Upper lobe of left lung (tissue), 6 donors: Measurements from ENCODE around the gene KCNJ9. TPM values are rescaled to one million over a fixed set of nuclear protein-coding genes. Genes with fewer than 3 reads are reported as not detected.

Experiments used
- ATAC-seq, 2 donors: fragments of 200-7000 bp; cut with Tn5 transposase; one replicate each; pipeline ENCODE4 v1.9.1; 2022; ENCODE audit warnings: mild to moderate bottlenecking in 2 of 2, moderate library complexity in 2 of 2; ENCODE audit not compliant: low FRiP score in 2 of 2
- DNase-seq, 2 donors: peaks; one replicate each; pipeline ENCODE4 v3.0.0-alpha.2; 2019 to 2020
- H3K27ac ChIP-seq, 4 donors: fragments of 200-600 bp; sonication (generic); one replicate each; pipeline ENCODE4 v1.5.1; 2016 to 2019
- H3K27me3 ChIP-seq, 4 donors: fragments of 200-600 bp; sonication (generic); one replicate each; pipeline ENCODE4 v1.5.1; 2017 to 2019
- H3K36me3 ChIP-seq, 4 donors: fragments of 200-600 bp; sonication (generic); one replicate each; pipeline ENCODE4 v1.5.1; 2016 to 2019
- H3K4me1 ChIP-seq, 4 donors: fragments of 200-600 bp; sonication (generic); one replicate each; pipeline ENCODE4 v1.5.1; 2018 to 2019
- H3K4me3 ChIP-seq, 4 donors: fragments of 200-600 bp; sonication (generic); one replicate each; pipeline ENCODE4 v1.5.1; 2017 to 2019; ENCODE audit warnings: mild to moderate bottlenecking in 2 of 4, moderate library complexity in 1 of 4
- H3K9me3 ChIP-seq, 4 donors: fragments of 200-600 bp; sonication (generic); one replicate each; pipeline ENCODE4 v1.5.1; 2018 to 2019
- EP300 ChIP-seq, 4 donors: sonication (generic); formaldehyde crosslinking; IDR thresholded peaks; one replicate each; pipeline ENCODE4 v1.5.1; 2017; ENCODE audit warnings: antibody characterized with exemption in 4 of 4, control low read depth in 2 of 4
- POLR2A ChIP-seq, 4 donors: fragments of 450-650 bp; IDR thresholded peaks; one replicate each; pipeline ENCODE4 v1.5.1; 2016 to 2017; ENCODE audit warnings: antibody characterized with exemption in 4 of 4, mild to moderate bottlenecking in 2 of 4
- POLR2AphosphoS5 ChIP-seq, 2 donors: sonication (generic); formaldehyde crosslinking; IDR thresholded peaks; one replicate each; pipeline ENCODE4 v1.5.1; 2017; ENCODE audit warnings: antibody characterized with exemption in 2 of 2
- WGBS, 2 donors: methylation state at CpG; one replicate each; pipeline ENCODE4 v1.1.5; 2017 to 2018; 5-methylcytosine and 5-hydroxymethylcytosine counted together
- total RNA-seq, 6 donors: library from RNA; depleted of rRNA in 4 of 6; stranded (reverse); fragments of >200 nt in 4 of 6; gene quantifications; one replicate each; pipeline versions ENCODE4 v1.1.0 to v1.2.1, GENCODE V29; 2016 to 2021
- TF ChIP-seq, protein P1 (sequence below), 6 experiments: fragments of 450-650 bp in 4 of 6; fragments of 200-600 bp in 2 of 6; sonication (generic) in 2 of 6; IDR thresholded peaks; one replicate each; pipeline ENCODE4 v1.5.1; 2016 to 2019; ENCODE audit warnings: antibody characterized with exemption in 6 of 6
- donor health status: DM: no; HTN: no; CAD: no; lungs with moderate emphysema.
- donor health status: DM: no; HTN: yes; CAD: no; lungs with severe emphysema.

The KCNJ9 gene
- total RNA-seq, 6 donors from 2014 or later: not detected

DNA sequence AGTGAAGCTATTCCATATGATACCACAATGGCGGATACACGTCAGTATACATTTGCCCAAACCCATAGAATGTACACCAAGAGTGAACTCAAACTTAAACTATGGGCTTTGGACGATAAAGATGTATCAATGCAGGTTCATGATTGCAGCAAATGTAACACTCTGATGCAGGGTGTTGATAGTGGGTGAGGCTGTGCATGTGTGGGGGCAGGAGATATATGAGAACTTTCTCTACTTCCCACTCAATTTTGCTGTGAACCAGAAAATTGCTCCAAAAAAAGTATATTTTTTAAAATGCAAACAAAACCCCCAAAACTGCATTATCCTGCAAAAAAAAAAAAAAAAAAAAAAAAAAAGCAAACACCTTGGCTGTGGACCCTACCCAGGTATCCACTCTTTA lies 37.6 kb downstream of the KCNJ9 start:
- ATAC-seq: no peak
- WGBS, 2 donors: 57 to 92% methylated on average over 3 of the region's 3 CpGs
- H3K9me3 ChIP-seq: no peaks in the 10 kb centered on the region

DNA sequence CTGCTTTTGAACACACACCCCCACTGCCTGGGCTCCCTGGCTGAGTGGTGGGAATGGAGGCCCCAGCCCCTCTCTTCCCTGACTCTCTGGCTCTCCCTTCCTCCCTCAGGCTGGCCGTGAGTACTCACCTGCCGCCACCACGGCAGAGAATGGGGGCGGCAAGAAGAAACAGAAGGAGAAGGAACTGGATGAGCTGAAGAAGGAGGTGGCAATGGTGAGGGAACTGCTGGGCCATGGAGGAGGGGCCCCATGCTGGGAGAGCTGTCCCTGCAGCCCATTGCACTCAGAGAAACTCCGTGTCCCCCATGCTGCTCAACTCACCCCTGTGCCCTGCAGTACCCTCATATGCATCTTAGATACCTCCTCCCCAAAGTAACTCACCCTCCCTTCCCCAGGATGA lies 39.5 kb downstream of the KCNJ9 start:
- no peak for ATAC-seq
- no peaks in the 10 kb centered on the region for H3K9me3 ChIP-seq
- H3K27ac ChIP-seq: no peak overlapping the region
- TF ChIP-seq EP300 (IDR thresholded peaks at IDR 0.05): no peak
- no peak for TF ChIP-seq POLR2AphosphoS5 (IDR thresholded peaks at IDR 0.05)
- TF ChIP-seq, protein P1, sequence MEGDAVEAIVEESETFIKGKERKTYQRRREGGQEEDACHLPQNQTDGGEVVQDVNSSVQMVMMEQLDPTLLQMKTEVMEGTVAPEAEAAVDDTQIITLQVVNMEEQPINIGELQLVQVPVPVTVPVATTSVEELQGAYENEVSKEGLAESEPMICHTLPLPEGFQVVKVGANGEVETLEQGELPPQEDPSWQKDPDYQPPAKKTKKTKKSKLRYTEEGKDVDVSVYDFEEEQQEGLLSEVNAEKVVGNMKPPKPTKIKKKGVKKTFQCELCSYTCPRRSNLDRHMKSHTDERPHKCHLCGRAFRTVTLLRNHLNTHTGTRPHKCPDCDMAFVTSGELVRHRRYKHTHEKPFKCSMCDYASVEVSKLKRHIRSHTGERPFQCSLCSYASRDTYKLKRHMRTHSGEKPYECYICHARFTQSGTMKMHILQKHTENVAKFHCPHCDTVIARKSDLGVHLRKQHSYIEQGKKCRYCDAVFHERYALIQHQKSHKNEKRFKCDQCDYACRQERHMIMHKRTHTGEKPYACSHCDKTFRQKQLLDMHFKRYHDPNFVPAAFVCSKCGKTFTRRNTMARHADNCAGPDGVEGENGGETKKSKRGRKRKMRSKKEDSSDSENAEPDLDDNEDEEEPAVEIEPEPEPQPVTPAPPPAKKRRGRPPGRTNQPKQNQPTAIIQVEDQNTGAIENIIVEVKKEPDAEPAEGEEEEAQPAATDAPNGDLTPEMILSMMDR (IDR thresholded peaks at IDR 0.05): no peak
- TF ChIP-seq POLR2A (IDR thresholded peaks at IDR 0.05): no peak
- H3K4me3 ChIP-seq: no peak overlapping the region
- no peak for DNase-seq
- 89% methylated on average over 5 of the region's 5 CpGs for WGBS, 2 donors
- H3K27me3 ChIP-seq: no peaks in the 10 kb centered on the region
- H3K36me3 ChIP-seq: no peaks in the 10 kb centered on the region
- H3K4me1 ChIP-seq: peaks cover 0 to 15% (median 3%) of the 10 kb centered on the region in 4 donors

More for the DNA sequence above, 37.6 kb downstream of the KCNJ9 start:
- H3K27me3 ChIP-seq: no peaks in the 10 kb centered on the region
- no peaks in the 10 kb centered on the region for H3K36me3 ChIP-seq
- no peak overlapping the region for H3K4me3 ChIP-seq
- H3K27ac ChIP-seq: no peak overlapping the region
- TF ChIP-seq POLR2A (IDR thresholded peaks at IDR 0.05) (no peak), EP300 (IDR thresholded peaks at IDR 0.05) (no peak), POLR2AphosphoS5 (IDR thresholded peaks at IDR 0.05) (no peak)
- TF ChIP-seq, protein P1 (IDR thresholded peaks at IDR 0.05): no peak
- H3K4me1 ChIP-seq: peaks cover 0 to 11% (median 3%) of the 10 kb centered on the region in 4 donors
- no peak for DNase-seq

DNA sequence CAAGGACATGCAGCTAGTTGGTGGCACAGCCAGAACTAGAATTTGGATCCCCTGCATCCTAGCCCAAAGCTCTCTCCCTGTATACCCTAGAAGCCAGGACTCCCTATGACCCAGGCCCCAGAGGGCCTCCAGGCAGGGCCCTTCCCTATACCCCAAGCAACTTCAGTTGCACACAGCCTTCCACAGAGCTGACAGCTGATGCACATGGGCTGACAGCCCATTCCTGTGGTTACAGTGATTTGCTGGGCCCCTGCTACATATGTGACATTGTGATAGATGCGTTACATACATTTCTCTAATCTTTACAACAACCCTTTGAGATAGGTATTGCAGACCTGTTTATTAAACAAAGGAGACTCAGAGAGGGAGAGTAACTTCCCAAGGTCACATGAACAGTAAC lies 40.0 kb downstream of the KCNJ9 start:
- Histone ChIP-seq H3K4me1 (peaks cover 0 to 15% (median 3%) of the 10 kb centered on the region in 4 donors), H3K4me3 (no peak overlapping the region), H3K9me3 (no peaks in the 10 kb centered on the region), H3K27ac (no peak overlapping the region), H3K36me3 (no peaks in the 10 kb centered on the region), H3K27me3 (no peaks in the 10 kb centered on the region)
- WGBS, 2 donors: 89 to 95% methylated on average over 1 of the region's 1 CpG
- no peak for ATAC-seq
- TF ChIP-seq POLR2A (IDR thresholded peaks at IDR 0.05): no peak
- TF ChIP-seq EP300 (IDR thresholded peaks at IDR 0.05): no peak
- TF ChIP-seq, protein P1 (IDR thresholded peaks at IDR 0.05): no peak
- TF ChIP-seq POLR2AphosphoS5 (IDR thresholded peaks at IDR 0.05): no peak
- DNase-seq: no peak

DNA sequence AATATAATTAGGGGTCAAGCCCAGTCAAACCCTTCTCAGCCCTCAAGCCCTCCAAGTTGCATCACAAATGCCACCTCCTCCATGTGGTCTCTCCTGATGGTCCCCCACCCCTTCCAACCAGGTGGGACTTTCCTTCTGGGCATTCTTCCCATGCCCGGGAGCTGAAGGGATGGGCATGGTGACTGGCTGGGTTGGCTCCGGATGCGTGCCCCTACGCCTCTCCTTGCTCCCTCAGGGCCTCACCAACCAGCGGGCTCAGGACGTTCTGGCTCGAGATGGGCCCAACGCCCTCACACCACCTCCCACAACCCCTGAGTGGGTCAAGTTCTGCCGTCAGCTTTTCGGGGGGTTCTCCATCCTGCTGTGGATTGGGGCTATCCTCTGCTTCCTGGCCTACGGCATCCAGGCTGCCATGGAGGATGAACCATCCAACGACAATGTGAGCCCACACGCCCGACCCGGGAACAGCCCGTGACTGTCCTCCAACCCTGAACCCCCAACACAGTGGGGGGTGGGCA lies 41.7 kb downstream of the KCNJ9 start:
- no peak for DNase-seq
- Histone ChIP-seq H3K27me3 (no peaks in the 10 kb centered on the region), H3K36me3 (no peaks in the 10 kb centered on the region), H3K4me1 (peaks cover 0 to 9% (median under 1%) of the 10 kb centered on the region in 4 donors), H3K27ac (no peak overlapping the region), H3K4me3 (no peak overlapping the region), H3K9me3 (no peaks in the 10 kb centered on the region)
- no peak for ATAC-seq
- TF ChIP-seq EP300 (IDR thresholded peaks at IDR 0.05): no peak
- no peak for TF ChIP-seq POLR2A (IDR thresholded peaks at IDR 0.05)
- TF ChIP-seq POLR2AphosphoS5 (IDR thresholded peaks at IDR 0.05): no peak
- TF ChIP-seq, protein P1 (IDR thresholded peaks at IDR 0.05): no peak
- WGBS, 2 donors: 85 to 96% methylated on average over 11 to 15 of the region's 16 CpGs

DNA sequence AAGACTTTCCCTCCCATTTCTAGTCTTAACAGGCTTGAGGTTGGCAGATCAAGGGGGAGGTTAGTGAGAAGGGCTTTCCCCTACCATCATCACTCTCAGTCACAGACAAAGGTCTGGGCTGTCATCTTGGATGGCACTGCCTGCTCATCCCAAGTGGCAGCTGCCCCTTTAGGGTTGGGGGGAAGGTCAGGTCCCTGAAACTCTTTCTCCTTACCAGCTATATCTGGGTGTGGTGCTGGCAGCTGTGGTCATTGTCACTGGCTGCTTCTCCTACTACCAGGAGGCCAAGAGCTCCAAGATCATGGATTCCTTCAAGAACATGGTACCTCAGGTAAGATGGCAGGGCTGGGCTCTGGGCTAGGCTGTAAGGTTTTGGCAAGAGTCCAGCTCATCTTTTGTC lies 42.4 kb downstream of the KCNJ9 start:
- no peak for ATAC-seq
- Histone ChIP-seq H3K27me3 (no peaks in the 10 kb centered on the region), H3K36me3 (no peaks in the 10 kb centered on the region), H3K27ac (no peak overlapping the region), H3K4me1 (peaks cover 0 to 4% (median 0%) of the 10 kb centered on the region in 4 donors), H3K9me3 (no peaks in the 10 kb centered on the region), H3K4me3 (no peak overlapping the region)
- TF ChIP-seq POLR2A (IDR thresholded peaks at IDR 0.05) (no peak), POLR2AphosphoS5 (IDR thresholded peaks at IDR 0.05) (no peak), EP300 (IDR thresholded peaks at IDR 0.05) (no peak)
- TF ChIP-seq, protein P1 (IDR thresholded peaks at IDR 0.05): no peak
- no peak for DNase-seq
